Measurements from ENCODE around the gene A2M.

The A2M gene

GRCh38 chr12:9086087-9086486, 29.6 kb downstream of the A2M start:
- no peaks in the 10 kb centered on the region for H3K27me3 ChIP-seq (ENCODE audit: insufficient read depth, low read length)
- H3K9me3 ChIP-seq (ENCODE audit: low read length): peaks cover 5% of the 10 kb centered on the region
- no peak overlapping the region for H2AFZ ChIP-seq (ENCODE audit: low read depth, low read length)
- H3K4me1 ChIP-seq (ENCODE audit: insufficient read depth, low read length): no peaks in the 10 kb centered on the region
- H3K4me3 ChIP-seq (ENCODE audit: low read length): no peak overlapping the region
- H3K36me3 ChIP-seq (ENCODE audit: insufficient read depth, low read length): peaks cover 77% of the 10 kb centered on the region

GRCh38 chr12:9084417-9084816, 31.3 kb downstream of the A2M start:
- Histone ChIP-seq H3K36me3 (ENCODE audit: insufficient read depth, low read length) (peaks cover 76% of the 10 kb centered on the region), H3K27me3 (ENCODE audit: insufficient read depth, low read length) (no peaks in the 10 kb centered on the region), H3K9me3 (ENCODE audit: low read length) (peaks cover 5% of the 10 kb centered on the region), H2AFZ (ENCODE audit: low read depth, low read length) (no peak overlapping the region), H3K4me3 (ENCODE audit: low read length) (no peak overlapping the region), H3K4me1 (ENCODE audit: insufficient read depth, low read length) (no peaks in the 10 kb centered on the region)

GRCh38 chr12:9083793-9084192, 31.9 kb downstream of the A2M start:
- peaks cover 77% of the 10 kb centered on the region for H3K36me3 ChIP-seq (ENCODE audit: insufficient read depth, low read length)
- no peak overlapping the region for H3K4me3 ChIP-seq (ENCODE audit: low read length)
- peaks cover 5% of the 10 kb centered on the region for H3K9me3 ChIP-seq (ENCODE audit: low read length)
- no peak overlapping the region for H2AFZ ChIP-seq (ENCODE audit: low read depth, low read length)
- H3K4me1 ChIP-seq (ENCODE audit: insufficient read depth, low read length): no peaks in the 10 kb centered on the region
- H3K27me3 ChIP-seq (ENCODE audit: insufficient read depth, low read length): no peaks in the 10 kb centered on the region

GRCh38 chr12:9081667-9082427, 33.9 kb downstream of the A2M start:
- Histone ChIP-seq H3K36me3 (ENCODE audit: insufficient read depth, low read length) (peaks cover 77% of the 10 kb centered on the region), H3K27me3 (ENCODE audit: insufficient read depth, low read length) (no peaks in the 10 kb centered on the region), H3K4me1 (ENCODE audit: insufficient read depth, low read length) (no peaks in the 10 kb centered on the region), H2AFZ (ENCODE audit: low read depth, low read length) (no peak overlapping the region), H3K4me3 (ENCODE audit: low read length) (no peak overlapping the region), H3K9me3 (ENCODE audit: low read length) (peaks cover 5% of the 10 kb centered on the region)

GRCh38 chr12:9079883-9080675, 35.6 kb downstream of the A2M start:
- Histone ChIP-seq H3K4me3 (ENCODE audit: low read length) (no peak overlapping the region), H3K4me1 (ENCODE audit: insufficient read depth, low read length) (no peaks in the 10 kb centered on the region), H2AFZ (ENCODE audit: low read depth, low read length) (no peak overlapping the region), H3K36me3 (ENCODE audit: insufficient read depth, low read length) (peaks cover 82% of the 10 kb centered on the region), H3K27me3 (ENCODE audit: insufficient read depth, low read length) (no peaks in the 10 kb centered on the region), H3K9me3 (ENCODE audit: low read length) (peaks cover 5% of the 10 kb centered on the region)

- Histone ChIP-seq H3K4me1 (ENCODE audit: insufficient read depth, low read length) (no peaks in the 10 kb centered on the region), H2AFZ (ENCODE audit: low read depth, low read length) (no peak overlapping the region), H3K9me3 (ENCODE audit: low read length) (peaks cover 3% of the 10 kb centered on the region), H3K27me3 (ENCODE audit: insufficient read depth, low read length) (no peaks in the 10 kb centered on the region), H3K4me3 (ENCODE audit: low read length) (no peak overlapping the region), H3K36me3 (ENCODE audit: insufficient read depth, low read length) (peaks cover 82% of the 10 kb centered on the region)
These were observed 36.6 kb downstream of the A2M start for GRCh38 chr12:9079082-9079481.

- Histone ChIP-seq H3K4me1 (ENCODE audit: insufficient read depth, low read length) (no peaks in the 10 kb centered on the region), H3K4me3 (ENCODE audit: low read length) (no peak overlapping the region), H3K27me3 (ENCODE audit: insufficient read depth, low read length) (no peaks in the 10 kb centered on the region), H2AFZ (ENCODE audit: low read depth, low read length) (no peak overlapping the region), H3K36me3 (ENCODE audit: insufficient read depth, low read length) (peaks cover 89% of the 10 kb centered on the region), H3K9me3 (ENCODE audit: low read length) (peaks cover 3% of the 10 kb centered on the region)
These were observed 38.3 kb downstream of the A2M start for GRCh38 chr12:9077152-9078031.

GRCh38 chr12:9076733-9077132, 39.0 kb downstream of the A2M start:
- Histone ChIP-seq H3K4me3 (ENCODE audit: low read length) (no peak overlapping the region), H3K36me3 (ENCODE audit: insufficient read depth, low read length) (peaks cover 88% of the 10 kb centered on the region), H2AFZ (ENCODE audit: low read depth, low read length) (no peak overlapping the region), H3K27me3 (ENCODE audit: insufficient read depth, low read length) (no peaks in the 10 kb centered on the region), H3K4me1 (ENCODE audit: insufficient read depth, low read length) (no peaks in the 10 kb centered on the region), H3K9me3 (ENCODE audit: low read length) (no peaks in the 10 kb centered on the region)

- no peak overlapping the region for H3K4me3 ChIP-seq (ENCODE audit: low read length)
These were observed 40.6 kb downstream of the A2M start for GRCh38 chr12:9075138-9075535.

GRCh38 chr12:9074484-9075137, 41.1 kb downstream of the A2M start:
- no peaks in the 10 kb centered on the region for H3K4me1 ChIP-seq (ENCODE audit: insufficient read depth, low read length)
- no peaks in the 10 kb centered on the region for H3K27me3 ChIP-seq (ENCODE audit: insufficient read depth, low read length)
- no peak overlapping the region for H2AFZ ChIP-seq (ENCODE audit: low read depth, low read length)
- no peak overlapping the region for H3K4me3 ChIP-seq (ENCODE audit: low read length)
- H3K36me3 ChIP-seq (ENCODE audit: insufficient read depth, low read length): peaks cover 89% of the 10 kb centered on the region
- H3K9me3 ChIP-seq (ENCODE audit: low read length): no peaks in the 10 kb centered on the region

More at GRCh38 chr12:9075138-9075535, 40.6 kb downstream of the A2M start:
- Histone ChIP-seq H2AFZ (ENCODE audit: low read depth, low read length) (no peak overlapping the region), H3K4me1 (ENCODE audit: insufficient read depth, low read length) (no peaks in the 10 kb centered on the region), H3K27me3 (ENCODE audit: insufficient read depth, low read length) (no peaks in the 10 kb centered on the region), H3K36me3 (ENCODE audit: insufficient read depth, low read length) (peaks cover 89% of the 10 kb centered on the region), H3K9me3 (ENCODE audit: low read length) (no peaks in the 10 kb centered on the region)

- H3K36me3 ChIP-seq (ENCODE audit: insufficient read depth, low read length): peaks cover 88% of the 10 kb centered on the region
- H3K4me3 ChIP-seq (ENCODE audit: low read length): no peak overlapping the region
- H3K4me1 ChIP-seq (ENCODE audit: insufficient read depth, low read length): no peaks in the 10 kb centered on the region
- H3K27me3 ChIP-seq (ENCODE audit: insufficient read depth, low read length): no peaks in the 10 kb centered on the region
- H2AFZ ChIP-seq (ENCODE audit: low read depth, low read length): no peak overlapping the region
- H3K9me3 ChIP-seq (ENCODE audit: low read length): no peaks in the 10 kb centered on the region
These were observed 42.6 kb downstream of the A2M start for GRCh38 chr12:9073076-9073475.

GRCh38 chr12:9072481-9073038, 43.2 kb downstream of the A2M start:
- Histone ChIP-seq H2AFZ (ENCODE audit: low read depth, low read length) (no peak overlapping the region), H3K4me1 (ENCODE audit: insufficient read depth, low read length) (no peaks in the 10 kb centered on the region), H3K27me3 (ENCODE audit: insufficient read depth, low read length) (no peaks in the 10 kb centered on the region), H3K9me3 (ENCODE audit: low read length) (no peaks in the 10 kb centered on the region), H3K36me3 (ENCODE audit: insufficient read depth, low read length) (peaks cover 88% of the 10 kb centered on the region), H3K4me3 (ENCODE audit: low read length) (no peak overlapping the region)
